GM12878 (cell line): Measurements from ENCODE around the gene ATRNL1. TPM values are rescaled to one million over a fixed set of nuclear protein-coding genes. Genes with fewer than 3 reads are reported as not detected.

Experiments used
- ATAC-seq: fragments of 200-7000 bp; cut with Tn5 transposase; 3 replicates; pipeline ENCODE4 v1.9.1; 2020; ENCODE audit warnings: mild to moderate bottlenecking, moderate library complexity
- BruUV-seq: library from RNA; stranded (reverse); fragments of 400-500 nt; replicated peaks from 2 replicates; lab custom pipeline; 2021; lab: Mats Ljungman, UMichigan
- CTCF ChIA-PET: fragments of 300-600 bp; sonication (Branson Sonifier 250); formaldehyde crosslinking; extraction: SDS; loops from one replicate; lab custom pipeline; 2021; ENCODE audit warnings: inconsistent platforms; lab: Yijun Ruan, JAX
- POLR2A ChIA-PET: fragments of 350-600 bp; formaldehyde crosslinking; extraction: SDS; loops from one replicate; lab custom pipeline; 2021; ENCODE audit warnings: inconsistent platforms; lab: Charles Lee
- RAD21 ChIA-PET: fragments of 300-600 bp; sonication (Branson Sonifier 250); formaldehyde crosslinking; loops from one replicate; lab custom pipeline; 2023; ENCODE audit warnings: antibody characterized with exemption; ENCODE audit not compliant: unreplicated experiment; lab: Charles Lee
- SMC1A ChIA-PET: fragments of 300-600 bp; sonication (Branson Sonifier 250); formaldehyde crosslinking; loops from one replicate; lab custom pipeline; 2023; ENCODE audit not compliant: unreplicated experiment, uncharacterized antibody; lab: Charles Lee
- DNase-seq: peaks from one replicate; pipeline ENCODE4 v3.0.0-alpha.2; 2011; ENCODE audit warnings: low read depth, low spot score
- FAIRE-seq: peaks from 3 replicates; lab custom pipeline; 2011; peaks lifted over from hg19 to GRCh38; lab: Jason Lieb, UNC
- H2AFZ ChIP-seq: 2 replicates; pipeline ENCODE4 v1.6.0; 2011; ENCODE audit warnings: low read depth, low read length, control low read depth; ENCODE audit not compliant: control insufficient read depth
- H3K27ac ChIP-seq: 2 replicates; pipeline ENCODE4 v1.5.1; 2011; ENCODE audit warnings: control low read depth; ENCODE audit not compliant: control insufficient read depth, insufficient read depth
- H3K27me3 ChIP-seq, 2 experiments: replicated peaks in 1 of 2; 2 replicates each; pipeline versions ENCODE4 v1.6.0 to v1.6.1; 2011; ENCODE audit warnings: low read length in 1 of 2; ENCODE audit not compliant: control insufficient read depth in 2 of 2, insufficient read depth in 2 of 2
- H3K36me3 ChIP-seq, 2 experiments: 2 replicates each; pipeline ENCODE4 v1.5.1; 2011; ENCODE audit warnings: low read length in 1 of 2; ENCODE audit not compliant: control insufficient read depth in 2 of 2, insufficient read depth in 2 of 2
- H3K4me1 ChIP-seq: 2 replicates; pipeline ENCODE4 v1.6.1; 2011; ENCODE audit warnings: mild to moderate bottlenecking, low read length, moderate library complexity, mixed read lengths; ENCODE audit not compliant: control insufficient read depth, insufficient read depth
- H3K4me2 ChIP-seq: 2 replicates; pipeline ENCODE4 v1.6.0; 2011; ENCODE audit warnings: control low read depth; ENCODE audit not compliant: control insufficient read depth, insufficient read depth
- H3K4me3 ChIP-seq: fragments of 200-600 bp; sonication (generic); 2 replicates; pipeline ENCODE4 v1.5.1; 2016
- H3K79me2 ChIP-seq: 2 replicates; pipeline ENCODE4 v1.6.0; 2011; ENCODE audit warnings: low read length; ENCODE audit not compliant: control insufficient read depth, insufficient read depth
- H3K9ac ChIP-seq: 2 replicates; pipeline ENCODE4 v1.8.0; 2011; ENCODE audit warnings: low read length, control low read depth, mixed read lengths; ENCODE audit not compliant: control insufficient read depth, insufficient read depth
- H3K9me3 ChIP-seq: replicated peaks from 3 replicates; pipeline ENCODE4 v1.5.1; 2011; ENCODE audit warnings: mild to moderate bottlenecking, low read length; ENCODE audit not compliant: control insufficient read depth, insufficient read depth
- H4K20me1 ChIP-seq: 2 replicates; pipeline ENCODE4 v1.6.0; 2011; ENCODE audit not compliant: control insufficient read depth, insufficient read depth
- DPF2 ChIP-seq: fragments of 450-650 bp; IDR thresholded peaks from 2 replicates; pipeline ENCODE4 v1.6.1; 2017; ENCODE audit warnings: mild to moderate bottlenecking
- KAT2A ChIP-seq: conservative IDR thresholded peaks from 2 replicates; pipeline ENCODE4 v1.6.1; 2011; ENCODE audit warnings: low read depth, low read length; ENCODE audit not compliant: control insufficient read depth
- NFIC ChIP-seq: IDR thresholded peaks from 2 replicates; pipeline ENCODE4 v1.6.1; 2012; ENCODE audit warnings: low read depth, mild to moderate bottlenecking, inconsistent platforms, low read length, moderate library complexity
- RAD21 ChIP-seq: IDR thresholded peaks from 2 replicates; pipeline ENCODE4 v1.6.1; 2011; ENCODE audit warnings: mild to moderate bottlenecking, low read depth, low read length, moderate library complexity; ENCODE audit not compliant: insufficient read depth
- SMC3 ChIP-seq: IDR thresholded peaks from 2 replicates; pipeline ENCODE4 v1.6.1; 2011; ENCODE audit warnings: low read length, improper control_type of control experiment, borderline replicate concordance
- ZBED1 ChIP-seq: IDR thresholded peaks from 2 replicates; pipeline ENCODE4 v1.6.1; 2016; ENCODE audit warnings: borderline replicate concordance
- WGBS: methylation state at CpG from one replicate; pipeline ENCODE4 v1.1.6; 2016; ENCODE audit warnings: low lambda C conversion rate; ENCODE audit not compliant: insufficient replicate concordance, insufficient coverage; ENCODE audit errors: missing lambda C conversion rate; 5-methylcytosine and 5-hydroxymethylcytosine counted together
- in situ Hi-C: fragments of 300-500 bp; cut with MboI; formaldehyde crosslinking; loops from 9 replicates; pipeline ENCODE4 v1.14.3; 2018; ENCODE audit warnings: mixed read lengths
- intact Hi-C: fragments of 100-400 bp; cut with micrococcal nuclease; formaldehyde crosslinking; loops from one replicate; pipeline ENCODE4 v1.14.2; 2022; ENCODE audit not compliant: unreplicated experiment
- polyA plus RNA-seq, 11 experiments: library from polyadenylated mRNA; depleted of rRNA in 4 of 11; unstranded in 6 of 11; stranded (reverse) in 5 of 11; fragments of >200 nt; fragmentation: Nextera tagmentation in 4 of 11; fragmentation: Illumina TruSeq in 1 of 11; extraction: Ambion mirVana in 4 of 11; extraction: Trizol in 1 of 11; gene quantifications; 1 replicate in 1 of 11; 2 replicates in 10 of 11; pipeline versions ENCODE4 v1.2.1 to v1.2.3, GENCODE V29; 2011 to 2016; ENCODE audit warnings: inconsistent platforms in 2 of 11, missing spikeins in 2 of 11, low read depth in 1 of 11
- total RNA-seq, 4 experiments: library from RNA; depleted of rRNA in 3 of 4; stranded (reverse); fragments of >200 nt in 3 of 4; fragmentation: Illumina TruSeq in 1 of 4; extraction: Trizol in 1 of 4; gene quantifications; 2 replicates each; pipeline versions ENCODE4 v1.2.1 to v1.2.3, GENCODE V29; 2013 to 2021
- TF ChIP-seq, protein P1 (sequence below): IDR thresholded peaks from 2 replicates; pipeline ENCODE4 v1.6.1; 2011; ENCODE audit warnings: low read depth, low read length, improper control_type of control experiment, borderline replicate concordance
- TF ChIP-seq, protein P2 (sequence below), 3 experiments: IDR thresholded peaks in 2 of 3; conservative IDR thresholded peaks in 1 of 3; 2 replicates each; pipeline ENCODE4 v1.5.1; 2011; ENCODE audit warnings: low read depth in 3 of 3, low read length in 3 of 3, mild to moderate bottlenecking in 3 of 3, control low read depth in 2 of 3, moderate library complexity in 2 of 3, inconsistent platforms in 1 of 3, mixed read lengths in 1 of 3; ENCODE audit not compliant: control insufficient read depth in 2 of 3, insufficient read depth in 1 of 3; ENCODE audit errors: extremely low read depth in 1 of 3

The ATRNL1 gene
- total and polyA plus RNA-seq, 10 of the 15 experiments (the other 5 are each of a cell fraction or from before 2014, with no cell fraction given), result 0.03 to 1.4 (median 0.34) TPM

- FAIRE-seq (no peak), DNase-seq (no peak), ATAC-seq (no peak)
- no TSS peak for BruUV-seq
- TF ChIP-seq, protein P1, sequence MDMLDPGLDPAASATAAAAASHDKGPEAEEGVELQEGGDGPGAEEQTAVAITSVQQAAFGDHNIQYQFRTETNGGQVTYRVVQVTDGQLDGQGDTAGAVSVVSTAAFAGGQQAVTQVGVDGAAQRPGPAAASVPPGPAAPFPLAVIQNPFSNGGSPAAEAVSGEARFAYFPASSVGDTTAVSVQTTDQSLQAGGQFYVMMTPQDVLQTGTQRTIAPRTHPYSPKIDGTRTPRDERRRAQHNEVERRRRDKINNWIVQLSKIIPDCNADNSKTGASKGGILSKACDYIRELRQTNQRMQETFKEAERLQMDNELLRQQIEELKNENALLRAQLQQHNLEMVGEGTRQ, result no peak
- TF ChIP-seq ZBED1, result no peak
- no peak for TF ChIP-seq NFIC
- no peak for TF ChIP-seq DPF2
- no peak for TF ChIP-seq KAT2A
- ChIA-PET SMC1A (no interaction called here), POLR2A (no interaction called here), CTCF (no interaction called here), RAD21 (no interaction called here)
- intact Hi-C loops (no loop called here), in situ Hi-C loops (no loop called here)
- Histone ChIP-seq H3K36me3 (no peaks in the 10 kb centered on the region), H3K9me3 (no peaks in the 10 kb centered on the region), H3K4me3 (no peak overlapping the region), H3K9ac (no peak overlapping the region), H2AFZ (no peak overlapping the region), H3K4me2 (no peak overlapping the region), H3K4me1 (no peaks in the 10 kb centered on the region), H3K79me2 (no peaks in the 10 kb centered on the region), H4K20me1 (no peaks in the 10 kb centered on the region), H3K27ac (no peak overlapping the region), H3K27me3 (no peaks in the 10 kb centered on the region)
- WGBS, result 60% methylated on average over 1 of the region's 1 CpG
These were observed 242.2 kb downstream of the ATRNL1 start for GRCh38 chr10:115335366-115335765.

GRCh38 chr10:115355162-115355760 lies 262.1 kb downstream of the ATRNL1 start:
- POLR2A ChIA-PET, result no interaction called here
- Histone ChIP-seq H3K27ac (no peak overlapping the region), H3K79me2 (no peaks in the 10 kb centered on the region), H3K9me3 (no peaks in the 10 kb centered on the region), H4K20me1 (no peaks in the 10 kb centered on the region), H3K4me1 (no peaks in the 10 kb centered on the region), H3K9ac (no peak overlapping the region)
- CTCF ChIA-PET, result no interaction called here
- peak; percentile 41 for FAIRE-seq
- peak; percentile 15 for DNase-seq
- no TSS peak for BruUV-seq
- intact Hi-C loops, result loop anchor here (1.0 to 10.0 kb wide), 4 partner anchors 62 to 1137 kb away; no protein-coding TSS in a partner anchor
- peak; percentile 86 for ATAC-seq
- TF ChIP-seq, protein P2, sequence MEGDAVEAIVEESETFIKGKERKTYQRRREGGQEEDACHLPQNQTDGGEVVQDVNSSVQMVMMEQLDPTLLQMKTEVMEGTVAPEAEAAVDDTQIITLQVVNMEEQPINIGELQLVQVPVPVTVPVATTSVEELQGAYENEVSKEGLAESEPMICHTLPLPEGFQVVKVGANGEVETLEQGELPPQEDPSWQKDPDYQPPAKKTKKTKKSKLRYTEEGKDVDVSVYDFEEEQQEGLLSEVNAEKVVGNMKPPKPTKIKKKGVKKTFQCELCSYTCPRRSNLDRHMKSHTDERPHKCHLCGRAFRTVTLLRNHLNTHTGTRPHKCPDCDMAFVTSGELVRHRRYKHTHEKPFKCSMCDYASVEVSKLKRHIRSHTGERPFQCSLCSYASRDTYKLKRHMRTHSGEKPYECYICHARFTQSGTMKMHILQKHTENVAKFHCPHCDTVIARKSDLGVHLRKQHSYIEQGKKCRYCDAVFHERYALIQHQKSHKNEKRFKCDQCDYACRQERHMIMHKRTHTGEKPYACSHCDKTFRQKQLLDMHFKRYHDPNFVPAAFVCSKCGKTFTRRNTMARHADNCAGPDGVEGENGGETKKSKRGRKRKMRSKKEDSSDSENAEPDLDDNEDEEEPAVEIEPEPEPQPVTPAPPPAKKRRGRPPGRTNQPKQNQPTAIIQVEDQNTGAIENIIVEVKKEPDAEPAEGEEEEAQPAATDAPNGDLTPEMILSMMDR (IDR thresholded peaks at IDR 0.05 in 2 of 3, conservative IDR thresholded peaks at IDR 0.05 in 1 of 3; ENCODE audit: control insufficient read depth in 2 of 3, extremely low read depth in 1 of 3, insufficient read depth in 1 of 3, low read depth in 3 of 3, low read length in 3 of 3), result peak; percentile 66 to 76 (median 75)
- peak; percentile 92 for TF ChIP-seq RAD21
- peak; percentile 60; the same call in 1 of the 2 replicates for TF ChIP-seq SMC3
- no peak for TF ChIP-seq NFIC
- TF ChIP-seq, all 136 proteins: peak for 3
- Histone ChIP-seq H3K27me3 (no peaks in the 10 kb centered on the region), H3K36me3 (no peaks in the 10 kb centered on the region), H3K4me3 (no peak overlapping the region), H2AFZ (no peak overlapping the region), H3K4me2 (no peak overlapping the region)
- in situ Hi-C loops, result no loop called here
- RAD21 ChIA-PET, result no interaction called here
- whole genome bisulfite sequencing, result 0% methylated on average over 2 of the region's 2 CpGs
- SMC1A ChIA-PET, result no interaction called here
